SU-DHL-6 (cell line): ENCODE results near the gene STAU1.

Experiments
- CTCF ChIP-seq: fragments of 200-600 bp; sonication (generic); IDR thresholded peaks from one replicate; pipeline ENCODE4 v1.5.1; 2017; ENCODE audit warnings: antibody characterized with exemption, mild to moderate bottlenecking, low read length, moderate library complexity; ENCODE audit not compliant: insufficient read depth, poor library complexity, severe bottlenecking
- EZH2phosphoT487 ChIP-seq: fragments of 200-600 bp; sonication (generic), shearing (Covaris generic); conservative IDR thresholded peaks from 2 replicates; pipeline ENCODE4 v1.6.1; 2018; ENCODE audit warnings: mild to moderate bottlenecking, antibody characterized with exemption, low read length, moderate library complexity, mixed read lengths

- TF ChIP-seq CTCF: no peak
- TF ChIP-seq EZH2phosphoT487: no peak
These were observed 41.5 kb downstream of the STAU1 start for GRCh38 chr20:49146442-49147225.
